ENCODE data around the gene ZNF569. TPM values are rescaled to one million over a fixed set of nuclear protein-coding genes. Genes with fewer than 3 reads are reported as not detected.

Gene ZNF569
- total and polyA plus RNA-seq, 2 donors (not counting 1 experiment from before 2014, with no cell fraction given) = 3.4 to 13.9 TPM

DNA sequence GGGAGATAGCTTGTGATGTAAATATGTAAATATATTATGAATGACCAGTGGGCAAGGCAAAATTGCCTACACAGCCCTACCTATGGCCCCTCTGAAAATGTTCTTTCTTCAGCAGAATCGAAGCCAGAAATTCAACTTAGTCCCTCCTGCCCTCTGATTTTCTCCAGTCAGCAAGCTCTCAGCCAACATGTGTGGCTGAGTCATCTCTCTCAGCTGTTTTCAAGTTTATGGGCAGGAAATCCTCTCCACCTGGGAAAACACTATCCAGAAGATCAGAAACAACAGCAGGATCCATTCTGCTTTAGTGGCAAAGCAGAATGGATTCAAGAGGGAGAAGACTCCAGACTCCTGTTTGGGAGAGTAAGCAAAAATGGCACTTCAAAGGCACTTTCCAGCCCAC is 105.2 kb downstream of the ZNF569 start:
- TF ChIP-seq, protein P1, sequence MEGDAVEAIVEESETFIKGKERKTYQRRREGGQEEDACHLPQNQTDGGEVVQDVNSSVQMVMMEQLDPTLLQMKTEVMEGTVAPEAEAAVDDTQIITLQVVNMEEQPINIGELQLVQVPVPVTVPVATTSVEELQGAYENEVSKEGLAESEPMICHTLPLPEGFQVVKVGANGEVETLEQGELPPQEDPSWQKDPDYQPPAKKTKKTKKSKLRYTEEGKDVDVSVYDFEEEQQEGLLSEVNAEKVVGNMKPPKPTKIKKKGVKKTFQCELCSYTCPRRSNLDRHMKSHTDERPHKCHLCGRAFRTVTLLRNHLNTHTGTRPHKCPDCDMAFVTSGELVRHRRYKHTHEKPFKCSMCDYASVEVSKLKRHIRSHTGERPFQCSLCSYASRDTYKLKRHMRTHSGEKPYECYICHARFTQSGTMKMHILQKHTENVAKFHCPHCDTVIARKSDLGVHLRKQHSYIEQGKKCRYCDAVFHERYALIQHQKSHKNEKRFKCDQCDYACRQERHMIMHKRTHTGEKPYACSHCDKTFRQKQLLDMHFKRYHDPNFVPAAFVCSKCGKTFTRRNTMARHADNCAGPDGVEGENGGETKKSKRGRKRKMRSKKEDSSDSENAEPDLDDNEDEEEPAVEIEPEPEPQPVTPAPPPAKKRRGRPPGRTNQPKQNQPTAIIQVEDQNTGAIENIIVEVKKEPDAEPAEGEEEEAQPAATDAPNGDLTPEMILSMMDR (IDR thresholded peaks at IDR 0.05) = no peak
- TF ChIP-seq EZH2 (IDR thresholded peaks at IDR 0.05; ENCODE audit: borderline replicate concordance, insufficient read depth, low read depth, low read length, poor library complexity, severe bottlenecking) = no peak

More for the DNA sequence above, 105.2 kb downstream of the ZNF569 start:
- H2AFZ ChIP-seq (ENCODE audit: insufficient read depth, low read depth, low read length, poor library complexity, severe bottlenecking) = no peak overlapping the region
- H3K27me3 Mint-ChIP-seq = no peaks in the 10 kb centered on the region
- H3K4me1 ChIP-seq (ENCODE audit: control insufficient read depth in 2 of 2, insufficient read depth in 2 of 2, low read length in 2 of 2) = no peaks in the 10 kb centered on the region
- peaks cover 2 to 41% of the 10 kb centered on the region in 2 experiments for H3K36me3 ChIP-seq (replicated peaks in 1 of 2; ENCODE audit: control extremely low read depth in 1 of 2, control insufficient read depth in 1 of 2, extremely low read depth in 1 of 2, insufficient read depth in 2 of 2, low read length in 1 of 2)
- no peaks in the 10 kb centered on the region for H3K27me3 ChIP-seq (replicated peaks in 1 of 4; ENCODE audit: control extremely low read depth in 1 of 4, control insufficient read depth in 3 of 4, insufficient read depth in 4 of 4, low read length in 3 of 4)
- H3K9ac ChIP-seq (ENCODE audit: low read length) = no peak overlapping the region
- H3K4me3 ChIP-seq (ENCODE audit: control extremely low read depth in 1 of 5, extremely low read depth in 1 of 5, insufficient read depth in 1 of 5, low read depth in 2 of 5, low read length in 4 of 5) = no peak overlapping the region
- ChIA-PET POLR2A (no interaction called here), CTCF (no interaction called here)
- no peaks in the 10 kb centered on the region for H3K4me1 Mint-ChIP-seq
- no peak for DNase-seq
- no peak overlapping the region for H3K27ac ChIP-seq (ENCODE audit: low read length in 2 of 2)
- 100% methylated on average over 1 of the region's 1 CpG for WGBS (ENCODE audit: insufficient coverage)
- intact Hi-C loops (cut with micrococcal nuclease) = no loop called here
- H3K27ac Mint-ChIP-seq = no peak overlapping the region
- H3K79me2 ChIP-seq (ENCODE audit: control insufficient read depth, insufficient read depth, low read length) = peaks cover 1% of the 10 kb centered on the region
- peaks cover 2 to 57% (median 37%) of the 10 kb centered on the region in 3 donors for H3K9me3 ChIP-seq (ENCODE audit: control extremely low read depth in 1 of 3, control insufficient read depth in 2 of 3, insufficient read depth in 1 of 3, low read length in 2 of 3)
- H4K20me1 ChIP-seq (ENCODE audit: control insufficient read depth, insufficient read depth, low read length, poor library complexity, severe bottlenecking) = no peaks in the 10 kb centered on the region
- no peak for ATAC-seq (ENCODE audit: low read depth)
- no peak overlapping the region for H3K4me3 Mint-ChIP-seq
- no peak overlapping the region for H3K4me2 ChIP-seq (replicated peaks; ENCODE audit: low read depth, low read length, poor library complexity, severe bottlenecking)
- peaks cover 22% of the 10 kb centered on the region for H3K9me3 Mint-ChIP-seq (ENCODE audit: insufficient read depth)

Other genes with a start within 250 kb of the ZNF569 start
- 37.2 and 42.2 TPM in 2 replicates for gene ZNF383, start 249.2 kb downstream of the ZNF569 start, total RNA-seq
- 7.9 and 8.3 TPM in 2 replicates for gene ZNF383, start 249.2 kb downstream of the ZNF569 start, polyA plus RNA-seq
- 9.0 and 11.4 TPM in 2 replicates for gene ZNF527, start 96.3 kb downstream of the ZNF569 start, total RNA-seq
- gene ZNF527, start 96.3 kb downstream of the ZNF569 start, polyA plus RNA-seq = 4.8 and 7.7 TPM in 2 replicates
- 8.9 TPM in 2 replicates for gene ZNF570, start 1.9 kb upstream of the ZNF569 start, total RNA-seq
- gene ZNF570, start 1.9 kb upstream of the ZNF569 start, polyA plus RNA-seq = 1.9 and 4.7 TPM in 2 replicates
- 12.2 and 12.7 TPM in 2 replicates for gene ZNF793, start 39.5 kb upstream of the ZNF569 start, total RNA-seq
- 3.0 and 4.1 TPM in 2 replicates for gene ZNF793, start 39.5 kb upstream of the ZNF569 start, polyA plus RNA-seq
- gene ZNF571, start 127.3 kb upstream of the ZNF569 start, total RNA-seq = 10.0 and 13.1 TPM in 2 replicates
- 4.8 and 10.3 TPM in 2 replicates for gene ZNF571, start 127.3 kb upstream of the ZNF569 start, polyA plus RNA-seq
- 10.7 and 10.8 TPM in 2 replicates for gene ZNF540, start 127.4 kb upstream of the ZNF569 start, total RNA-seq
- gene ZNF540, start 127.4 kb upstream of the ZNF569 start, polyA plus RNA-seq = 2.2 and 2.9 TPM in 2 replicates
- 25.3 and 27.0 TPM in 2 replicates for gene ZFP30, start 188.0 kb upstream of the ZNF569 start, total RNA-seq
- gene ZFP30, start 188.0 kb upstream of the ZNF569 start, polyA plus RNA-seq = 3.2 and 3.6 TPM in 2 replicates

All from B cell (primary cell).